ENCODE data around the gene PIEZO2.

The PIEZO2 gene

DNA sequence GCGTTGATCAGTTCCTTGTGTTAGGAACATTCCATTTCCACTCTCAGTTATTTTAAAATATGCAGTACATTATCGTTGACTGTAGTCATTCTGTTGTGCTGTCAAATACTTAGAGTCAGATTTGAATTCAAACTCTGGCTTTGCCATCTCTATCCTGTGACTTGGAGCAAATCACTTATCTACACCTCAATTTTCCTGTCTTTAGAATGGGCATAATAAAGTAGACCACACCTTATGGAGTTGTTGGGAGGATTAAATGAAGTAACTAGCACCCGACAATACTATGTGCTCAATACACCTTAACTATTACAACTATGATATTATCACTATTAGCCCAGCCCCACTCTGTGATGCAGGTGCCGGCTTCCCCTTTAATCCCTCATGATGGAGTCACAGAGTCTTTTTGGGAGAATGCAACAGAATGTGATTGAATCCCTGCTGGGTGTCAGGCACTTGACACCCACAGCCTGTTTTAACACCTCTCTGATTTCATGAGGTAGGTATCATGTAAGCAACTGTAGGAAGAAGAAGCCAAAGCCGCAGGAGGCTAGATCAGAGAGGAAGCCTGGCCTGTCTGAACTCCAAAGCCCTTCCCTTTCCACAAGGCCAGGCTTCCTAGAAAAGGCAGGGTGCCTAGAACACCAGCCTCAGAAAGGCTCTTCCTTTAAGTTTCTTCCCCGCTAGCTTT lies 315.1 kb downstream of the PIEZO2 start:
- no peak for DNase-seq

DNA sequence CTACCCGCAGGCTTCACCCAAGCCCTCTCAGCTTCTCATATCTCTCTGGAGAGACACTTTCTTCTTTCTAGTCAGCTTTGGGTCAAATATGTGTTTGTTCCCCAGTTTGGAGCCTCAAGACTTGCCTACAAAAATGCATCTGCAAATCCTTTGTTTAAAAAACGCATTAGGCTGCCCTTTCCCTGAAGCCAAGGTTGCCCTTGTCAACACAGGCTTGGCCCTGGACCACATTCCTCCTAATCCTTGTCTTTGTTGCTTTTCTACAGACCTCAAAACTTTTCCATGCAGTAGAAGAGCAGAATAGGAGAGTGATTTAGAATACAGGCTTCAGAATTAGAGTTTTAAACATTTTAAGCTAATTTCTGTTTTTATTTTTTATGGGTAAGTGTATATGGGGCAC lies 315.7 kb downstream of the PIEZO2 start:
- DNase-seq, result no peak

DNA sequence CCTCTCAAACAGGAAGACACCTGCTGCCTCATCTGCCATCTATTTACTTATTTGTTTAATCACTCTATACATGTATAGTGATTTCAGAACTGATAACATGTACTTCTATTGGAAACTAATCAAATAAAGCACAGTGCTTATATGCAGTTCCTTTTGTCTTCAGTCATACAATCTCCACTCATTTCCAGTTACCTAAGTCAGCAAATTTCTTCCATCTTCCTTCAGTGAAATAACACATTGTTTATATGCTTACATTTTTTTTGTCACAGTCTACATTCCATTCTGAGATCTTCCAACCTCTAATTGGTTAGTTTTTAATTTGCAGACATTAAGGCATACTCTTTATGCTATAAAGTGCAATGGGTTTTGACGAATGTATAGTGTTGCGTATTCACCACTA lies 323.0 kb downstream of the PIEZO2 start:
- no peak for DNase-seq

DNA sequence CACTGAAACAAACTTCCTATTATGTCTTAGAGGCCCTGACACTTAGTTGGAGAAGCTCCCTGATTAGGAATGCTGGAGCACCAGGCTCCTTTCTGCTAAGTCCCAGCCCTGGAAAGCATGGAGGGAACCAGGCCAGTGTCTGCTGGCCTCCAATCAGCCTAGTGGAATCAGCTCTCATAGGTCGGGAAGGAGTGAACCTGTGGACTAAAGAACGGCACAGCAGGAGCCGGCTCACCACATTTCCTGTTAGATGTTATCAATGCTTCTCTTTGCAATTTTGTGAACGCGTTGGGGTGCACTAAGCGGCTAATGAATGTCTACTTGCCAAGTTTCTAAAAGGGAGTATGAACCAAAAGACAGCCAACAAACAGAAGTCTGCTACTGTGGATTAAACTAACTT lies 326.9 kb downstream of the PIEZO2 start:
- no peak for DNase-seq

DNA sequence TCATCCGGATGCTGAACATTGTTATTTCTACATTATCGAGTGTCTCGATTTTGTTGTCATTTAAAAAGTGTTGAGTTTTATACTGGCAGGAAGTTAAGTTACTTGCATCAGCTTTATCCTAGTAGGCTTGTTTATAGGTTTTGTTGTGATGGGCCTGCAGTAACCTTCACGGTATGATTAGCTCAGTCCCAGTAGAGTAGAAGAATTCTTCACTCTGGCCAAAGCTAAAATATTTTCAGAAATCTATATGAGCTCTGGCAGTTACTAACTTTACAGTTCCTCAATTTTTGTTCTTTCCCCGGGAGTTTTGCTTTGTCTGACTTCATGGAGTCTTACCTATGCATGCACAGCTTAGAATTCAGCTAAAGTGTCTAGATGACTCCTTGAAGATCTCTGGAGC lies 328.7 kb downstream of the PIEZO2 start:
- DNase-seq, result no peak

DNA sequence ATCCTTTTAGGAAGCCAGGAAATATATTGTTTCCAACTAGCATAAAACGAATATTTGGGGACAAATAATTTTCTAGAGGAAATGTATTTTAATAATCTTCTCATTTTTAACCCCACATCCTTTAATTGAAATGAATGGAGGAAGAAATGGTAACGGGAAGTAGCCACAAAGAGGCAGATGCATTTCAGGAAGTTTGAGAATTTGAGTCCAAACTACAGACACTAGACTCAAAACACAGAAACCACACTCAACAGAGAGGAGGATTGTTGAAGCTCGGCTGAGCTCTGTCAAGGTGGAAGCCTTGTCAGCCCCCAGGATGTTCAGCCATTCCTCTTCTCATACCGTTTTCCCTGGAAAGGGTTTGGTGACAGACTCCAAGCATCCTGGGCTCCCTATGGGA lies 335.0 kb downstream of the PIEZO2 start:
- no peak for DNase-seq

DNA sequence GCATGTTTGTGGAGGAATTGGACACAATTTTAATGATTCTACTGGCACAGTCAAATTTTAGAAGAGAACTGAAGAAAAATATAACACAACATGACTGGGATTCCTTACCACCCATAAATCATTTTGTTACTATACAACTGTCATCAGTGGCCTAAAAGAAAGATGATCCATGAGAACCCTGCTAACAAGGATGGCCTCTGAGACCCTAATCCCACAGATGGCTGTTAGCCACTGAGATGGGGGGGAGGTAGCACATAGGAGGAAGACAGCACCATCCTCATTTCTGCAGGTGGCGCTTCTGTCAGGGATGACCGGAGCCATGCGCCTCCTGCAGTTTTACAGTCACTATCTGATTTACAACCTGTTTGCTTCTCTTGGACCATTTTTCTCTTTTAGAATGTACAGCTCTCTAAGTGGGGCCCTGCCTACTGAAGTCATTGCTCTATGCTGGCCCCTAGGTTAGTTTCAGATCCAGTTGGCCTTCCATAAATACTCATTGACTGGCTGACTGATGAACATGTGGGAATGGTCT lies 343.7 kb downstream of the PIEZO2 start:
- DNase-seq, result no peak

DNA sequence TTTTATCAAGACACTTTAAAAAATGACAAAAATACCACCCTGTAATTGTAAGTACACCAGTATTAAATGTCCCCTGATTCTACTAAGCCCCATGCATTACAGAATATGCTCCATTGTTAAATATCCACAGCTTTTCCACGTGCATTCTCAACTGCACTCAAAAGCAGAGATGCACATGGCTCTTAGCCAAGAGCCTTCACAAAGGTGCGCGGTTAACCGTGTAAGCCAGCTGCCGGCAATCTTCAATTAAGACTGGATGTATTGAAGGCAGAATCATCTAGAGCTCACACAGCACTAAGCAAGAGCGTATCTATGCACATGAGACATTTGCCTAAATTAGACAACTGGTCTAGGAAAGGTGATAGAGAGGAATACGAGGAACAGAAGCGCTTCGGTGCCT lies 345.2 kb downstream of the PIEZO2 start:
- no peak for DNase-seq

DNA sequence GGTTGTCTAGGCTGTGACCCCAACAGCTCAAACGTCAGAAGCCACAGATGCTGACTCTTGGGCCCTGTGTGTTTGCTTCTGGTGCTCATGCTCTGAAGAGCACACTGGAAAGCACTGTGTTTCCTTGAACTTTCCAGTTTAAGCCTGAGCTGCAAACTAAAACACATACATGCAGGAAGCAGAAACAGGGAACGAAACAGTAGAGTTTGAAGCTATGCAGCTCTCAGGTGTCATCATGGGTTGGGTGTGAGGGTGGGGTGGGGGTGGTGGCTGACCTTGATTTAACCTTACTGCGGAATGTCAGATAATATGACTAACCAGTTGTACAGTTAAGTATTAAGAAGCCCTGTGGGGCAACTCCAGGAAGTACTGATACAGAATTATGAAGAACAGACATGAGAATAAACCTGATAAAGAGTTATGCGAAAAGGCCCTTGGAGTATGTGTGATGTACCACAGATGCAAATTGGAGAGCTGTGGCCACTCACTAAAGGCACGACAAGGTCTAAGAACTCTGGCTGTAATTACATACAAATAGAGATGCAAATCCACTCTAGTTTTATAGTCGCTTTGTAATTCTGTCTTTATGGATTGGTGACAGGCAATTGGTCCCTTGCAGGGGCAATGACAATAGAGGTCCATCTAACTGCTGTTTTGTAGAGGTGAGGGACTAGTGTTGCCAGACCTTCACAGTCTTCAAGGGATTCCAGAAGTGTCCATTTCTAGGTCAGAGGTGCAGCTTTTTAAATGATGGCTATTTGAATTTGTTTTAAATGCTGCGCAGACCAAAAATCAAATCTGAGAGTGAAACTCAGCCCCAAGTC lies 350.4 kb downstream of the PIEZO2 start:
- DNase-seq, result no peak

DNA sequence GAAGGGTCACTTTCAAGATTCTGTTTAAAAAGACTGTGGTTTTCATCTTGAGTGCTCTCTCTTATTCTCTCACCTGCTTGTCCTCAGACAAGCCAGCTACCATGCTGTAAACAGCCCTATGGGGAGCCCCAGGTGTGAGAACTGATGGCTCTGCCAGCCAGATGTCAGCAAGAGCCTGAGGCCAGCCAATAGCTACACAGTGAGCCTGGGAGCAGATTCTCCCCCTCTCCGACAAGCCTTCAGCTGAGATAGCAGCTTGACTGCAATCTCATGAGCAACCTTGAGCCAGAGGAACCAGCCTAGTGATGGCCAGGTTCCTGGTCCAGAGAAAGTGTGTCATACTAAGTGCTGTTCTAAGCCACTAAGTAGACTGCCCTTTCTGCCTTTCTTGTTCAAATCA lies 351.5 kb downstream of the PIEZO2 start:
- DNase-seq, result no peak

DNA sequence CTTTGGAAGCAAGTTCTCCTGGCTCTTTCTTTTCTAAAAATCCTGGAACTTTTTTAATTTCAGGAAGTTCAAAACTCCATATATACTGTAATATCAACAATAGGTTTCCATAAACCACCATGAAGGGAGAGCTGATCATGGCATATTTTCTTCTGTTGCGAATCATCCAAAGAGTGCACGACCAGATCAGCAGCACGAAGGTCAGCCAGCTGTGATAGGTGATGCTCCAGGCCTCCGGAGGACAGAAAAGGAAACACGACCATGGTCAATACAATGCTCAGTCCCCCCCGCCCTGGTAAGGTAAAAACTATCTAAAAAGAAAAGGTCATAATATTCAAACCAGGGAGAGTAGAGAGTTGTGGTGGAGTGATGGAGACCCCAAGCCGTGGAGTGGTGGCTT lies 354.6 kb downstream of the PIEZO2 start:
- no peak for DNase-seq

DNA sequence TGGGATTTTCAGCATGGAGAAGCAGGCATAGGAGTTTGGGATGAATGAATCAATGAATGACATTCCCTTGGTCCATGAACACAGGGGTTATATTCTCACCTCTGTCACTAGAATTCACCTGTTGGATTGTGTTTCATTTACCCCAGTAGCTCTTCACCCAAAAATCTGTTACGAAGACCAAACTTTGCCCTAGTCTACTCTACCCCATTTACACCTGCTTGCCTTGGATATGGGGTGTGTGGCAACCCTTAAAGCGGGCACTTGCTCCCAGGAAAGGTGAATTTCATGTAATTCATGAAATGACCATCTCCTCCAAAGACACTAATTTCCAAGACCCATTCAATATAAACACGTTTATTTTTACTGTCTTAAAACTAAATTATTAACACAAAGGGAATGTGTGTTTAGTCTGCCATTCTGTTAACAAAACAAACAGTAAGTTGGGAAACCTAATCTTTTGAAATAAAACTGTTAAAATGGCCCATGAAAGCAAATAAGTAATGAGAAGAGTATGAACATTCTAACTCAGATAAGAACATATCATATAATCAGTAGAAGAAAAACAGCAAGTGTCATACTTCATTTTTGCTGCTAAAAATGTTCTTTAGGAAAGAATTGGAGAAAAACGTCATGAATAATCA lies 355.5 kb downstream of the PIEZO2 start:
- no peak for DNase-seq

DNA sequence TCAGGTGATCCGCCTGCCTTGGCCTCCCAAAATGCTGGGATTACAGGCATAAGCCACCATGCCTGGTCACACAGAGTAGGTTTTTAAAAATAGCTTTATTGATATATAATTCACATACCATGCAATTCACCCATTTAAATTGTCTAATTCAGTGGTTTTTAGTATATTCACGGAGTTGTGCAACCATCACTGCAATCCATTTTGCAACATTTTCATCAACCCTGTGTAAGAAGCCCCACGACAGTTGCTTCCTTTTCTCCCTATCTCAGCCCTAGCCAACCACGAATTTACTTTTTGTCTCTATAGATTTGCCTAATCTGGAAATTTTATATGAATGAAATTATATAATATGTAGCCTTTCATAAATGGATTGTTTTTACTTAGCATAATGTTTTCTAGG lies 357.2 kb downstream of the PIEZO2 start:
- DNase-seq, result no peak

DNA sequence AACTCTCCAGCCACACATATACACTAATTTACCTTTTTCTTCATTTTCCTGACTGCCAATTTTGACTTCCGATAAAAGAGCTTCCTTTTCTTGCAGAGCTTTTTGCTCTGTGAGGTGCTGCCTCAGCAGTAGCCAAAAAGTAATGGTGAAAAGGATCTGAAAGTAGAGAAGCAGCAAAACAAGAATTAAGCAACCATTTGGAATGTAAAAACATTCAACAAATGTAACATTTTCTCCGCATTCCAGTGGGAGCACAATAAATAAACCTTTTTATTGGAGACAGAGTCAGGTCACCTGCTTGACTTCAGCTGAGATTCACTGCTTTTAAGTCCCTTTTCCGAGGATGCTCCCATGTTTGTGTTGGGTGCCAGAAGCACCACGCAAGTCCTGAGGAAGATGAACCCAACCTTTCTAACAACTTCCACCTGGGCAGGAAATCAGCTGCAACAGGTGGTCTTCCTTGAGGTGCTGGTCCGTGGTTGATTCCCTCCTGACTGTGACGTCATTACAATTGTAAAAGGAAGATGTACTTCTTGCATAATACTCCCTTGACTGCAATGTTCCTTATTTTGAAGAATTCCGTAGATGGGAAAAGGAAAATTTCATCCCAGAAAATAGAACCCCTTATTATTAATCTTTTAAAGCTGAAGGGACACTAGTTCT lies 358.1 kb downstream of the PIEZO2 start:
- DNase-seq, result no peak

DNA sequence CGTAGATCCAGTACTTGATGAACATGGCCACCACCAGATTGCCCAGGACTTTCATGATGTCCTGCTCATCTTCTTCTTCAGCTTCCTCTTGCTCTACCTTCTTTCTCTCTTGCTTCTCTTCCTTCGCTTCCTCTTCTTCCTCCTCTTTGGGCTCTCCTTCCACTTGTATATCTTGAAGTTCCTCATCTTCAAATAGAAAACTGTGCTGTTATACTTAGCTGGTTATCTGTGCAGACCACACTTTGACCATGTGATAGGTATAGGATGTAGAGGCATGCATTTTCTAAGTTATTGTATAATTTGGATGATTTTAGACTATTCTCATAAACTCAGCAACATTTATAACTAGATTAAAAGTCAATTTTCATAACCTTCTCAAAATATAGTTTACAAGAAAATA lies 360.2 kb downstream of the PIEZO2 start:
- no peak for DNase-seq

DNA sequence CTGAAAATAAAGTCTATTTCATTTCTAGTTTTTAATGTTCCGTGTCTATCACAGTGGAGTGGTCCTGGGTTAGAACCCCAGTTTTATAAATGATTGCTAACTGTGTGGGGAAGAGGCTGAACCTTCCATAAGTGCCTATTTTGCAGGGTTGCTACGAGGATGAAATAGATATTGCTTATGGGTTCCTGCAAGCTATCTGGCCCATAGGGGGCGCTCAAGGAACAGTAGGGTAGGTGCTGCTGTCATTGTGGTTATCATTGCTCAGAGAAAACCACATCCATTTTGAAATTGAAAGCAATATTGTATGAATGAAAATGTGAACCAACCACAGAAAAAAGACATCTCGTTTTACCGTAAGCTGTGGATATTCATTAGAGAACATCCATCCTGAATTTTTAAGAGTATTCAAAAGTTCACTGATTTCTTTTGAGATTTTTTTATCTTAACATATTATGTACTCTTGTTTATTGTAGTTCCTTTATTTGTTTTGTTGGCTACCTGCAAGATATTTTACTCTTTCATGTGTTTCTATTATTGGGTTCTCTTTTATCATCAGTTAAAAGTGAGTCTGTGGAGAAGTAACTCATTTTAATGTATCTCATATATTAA lies 362.0 kb downstream of the PIEZO2 start:
- peak; percentile 43 to 84 for DNase-seq

DNA sequence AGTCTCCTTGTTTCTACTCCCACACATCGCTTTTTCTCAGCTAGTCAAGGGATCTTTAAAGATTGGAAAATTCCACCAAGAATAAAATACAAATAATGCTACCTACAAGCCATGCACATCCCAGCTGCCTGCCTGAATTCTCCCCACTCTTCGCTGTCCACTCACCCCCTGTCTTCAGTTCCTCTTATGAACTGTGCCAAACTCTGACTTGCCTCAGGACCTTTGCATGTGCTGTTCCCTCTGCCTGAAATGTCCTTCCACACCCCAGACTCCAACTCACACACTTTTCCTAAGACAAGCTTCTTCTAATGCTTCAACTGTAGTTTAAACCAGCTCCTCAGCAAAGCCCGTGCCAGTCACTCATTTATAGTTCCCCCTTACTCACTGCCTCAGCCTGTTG lies 363.6 kb downstream of the PIEZO2 start:
- DNase-seq, result no peak

DNA sequence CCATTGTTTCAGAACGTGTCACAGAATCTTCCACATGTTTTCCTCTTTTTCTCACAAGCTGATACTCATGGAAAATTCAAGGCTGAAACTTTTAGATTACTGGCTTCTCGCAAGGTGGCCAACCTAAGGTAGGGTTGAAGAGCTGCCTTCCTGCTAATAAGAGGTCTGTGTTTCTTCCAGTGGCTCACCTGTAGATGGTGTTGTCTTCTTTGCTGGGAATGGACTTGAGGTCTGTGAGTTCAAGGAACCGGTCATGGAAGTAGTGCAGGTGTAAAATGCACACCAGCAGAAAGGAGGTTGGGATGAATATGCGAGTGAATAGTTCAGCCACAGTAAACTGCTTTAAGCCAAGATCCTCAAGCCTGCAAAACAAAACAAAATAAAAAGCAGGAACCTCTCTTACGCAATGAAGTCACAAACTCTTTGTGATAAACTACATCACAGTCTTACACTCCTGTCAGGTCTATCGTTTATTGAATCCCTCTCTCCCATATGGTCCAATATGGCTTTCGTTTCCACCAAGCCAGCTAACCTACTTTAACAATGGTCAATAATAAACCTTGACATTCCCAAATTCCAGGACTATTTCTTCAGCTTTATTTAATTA lies 364.7 kb downstream of the PIEZO2 start:
- DNase-seq, result no peak

DNA sequence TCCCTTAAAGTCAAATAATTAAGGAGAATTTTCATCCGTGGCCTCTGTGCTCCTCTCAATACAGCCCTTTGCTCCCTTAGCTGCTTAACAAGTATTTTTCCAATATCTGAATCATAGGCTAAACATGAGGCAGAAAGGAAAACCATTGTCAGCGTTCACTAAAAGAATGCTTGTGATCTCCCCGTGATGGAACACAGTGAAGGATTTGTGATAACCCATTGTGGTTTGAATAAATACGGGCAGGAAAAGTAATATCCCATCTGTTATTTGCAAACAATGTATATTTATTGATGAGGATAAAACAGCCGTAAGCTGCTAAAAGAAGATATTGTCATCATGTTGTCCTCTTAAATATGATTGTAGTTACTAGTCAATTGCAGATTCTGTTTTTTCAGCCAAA lies 365.4 kb downstream of the PIEZO2 start:
- no peak for DNase-seq

DNA sequence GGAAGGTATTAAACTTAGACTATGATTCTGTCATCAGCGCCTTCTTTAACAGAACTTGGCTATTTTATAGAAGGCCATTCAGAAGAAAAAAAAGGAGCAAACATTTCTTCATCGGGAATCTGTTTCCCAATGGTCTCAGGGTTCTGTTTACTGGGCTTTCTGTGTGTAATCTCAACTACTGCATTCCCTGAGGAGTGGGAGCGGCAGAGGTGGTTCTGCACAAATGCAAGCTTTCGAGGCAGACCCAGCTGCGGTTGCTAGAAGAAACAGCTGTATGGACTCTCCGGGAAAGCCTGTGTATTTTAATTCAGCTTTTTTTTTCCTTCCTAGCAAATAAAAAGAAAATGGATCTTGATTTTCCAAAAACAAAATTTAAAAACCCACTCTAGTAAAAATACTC lies 372.9 kb downstream of the PIEZO2 start:
- DNase-seq, result no peak

DNA sequence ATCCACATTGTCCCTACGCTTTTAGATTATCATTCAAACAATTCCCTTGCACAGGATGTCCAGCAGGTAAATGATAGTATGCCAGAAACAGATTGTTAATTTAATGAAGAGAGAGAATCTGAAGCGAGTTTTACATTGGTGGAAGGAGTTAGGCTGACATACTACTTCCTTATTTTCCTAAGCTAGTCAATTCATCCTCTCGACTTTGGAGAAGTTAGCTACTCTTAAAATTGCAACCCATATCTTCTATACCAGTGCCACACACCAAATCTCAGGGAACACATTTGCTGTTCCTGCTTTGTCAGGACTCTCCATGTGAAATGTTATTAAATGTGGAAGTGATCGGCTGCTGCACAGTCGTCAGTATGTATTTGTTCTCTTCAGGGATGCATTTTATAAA lies 374.3 kb downstream of the PIEZO2 start:
- DNase-seq, result no peak

DNA sequence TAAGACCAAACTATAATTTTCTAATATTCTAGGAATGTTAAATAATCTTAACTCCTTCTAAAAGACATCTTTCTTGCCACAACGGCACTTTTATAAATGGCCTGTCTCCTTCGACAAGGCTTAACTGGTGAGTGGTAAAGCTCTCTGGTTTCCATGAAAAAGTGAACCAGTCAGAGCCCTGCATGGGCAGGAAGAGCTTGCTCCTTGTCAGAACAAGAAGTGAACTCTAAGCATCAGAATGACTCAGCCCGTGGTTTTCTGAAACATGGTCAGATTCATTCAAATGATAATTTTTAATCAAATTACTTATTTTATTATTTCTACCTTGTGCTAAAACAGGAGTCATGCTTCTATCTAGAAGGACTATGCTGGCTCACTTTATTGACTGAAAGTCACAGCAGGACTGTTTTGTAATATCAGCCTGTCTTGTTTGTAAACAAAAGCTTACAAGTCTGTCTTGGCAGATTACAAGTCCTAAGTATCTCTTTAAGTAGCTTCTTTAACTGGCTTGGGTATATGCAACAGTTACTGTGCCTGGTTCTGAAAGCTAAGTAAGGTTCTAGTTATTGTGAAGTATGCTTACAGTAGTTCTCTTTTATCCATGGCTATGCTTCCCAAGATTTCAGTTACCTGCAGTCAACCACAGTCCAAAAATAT lies 378.2 kb downstream of the PIEZO2 start:
- no peak for DNase-seq
